Endothelial cell of umbilical vein (primary cell): ENCODE data around the gene DIDO1. TPM values are rescaled to one million over a fixed set of nuclear protein-coding genes. Genes with fewer than 3 reads are reported as not detected.

Experiments used
- BruUV-seq: library from RNA; stranded (reverse); fragments of 400-500 nt; replicated peaks from 2 replicates; lab custom pipeline; 2021; lab: Mats Ljungman, UMichigan
- CTCF ChIA-PET: fragments of 300-600, 350-600 bp; sonication (Branson Sonifier 250); formaldehyde crosslinking; loops from one replicate; lab custom pipeline; 2021; ENCODE audit warnings: antibody characterized with exemption, inconsistent platforms; lab: Charles Lee
- POLR2A ChIA-PET: fragments of 300-600, 350-600 bp; sonication (Branson Sonifier 250); formaldehyde crosslinking; loops from one replicate; lab custom pipeline; 2021; ENCODE audit warnings: antibody characterized with exemption, inconsistent platforms; lab: Charles Lee
- DNase-seq: peaks from one replicate; pipeline ENCODE4 v3.0.0-alpha.2; 2011; ENCODE audit warnings: low read depth, low spot score
- FAIRE-seq: peaks from 2 replicates; lab custom pipeline; 2011; peaks lifted over from hg19 to GRCh38; lab: Jason Lieb, UNC
- H2AFZ ChIP-seq: 2 replicates; pipeline ENCODE4 v1.6.0; 2012; ENCODE audit warnings: low read depth, low read length, control low read depth, inconsistent platforms
- H3K27ac ChIP-seq: 2 replicates; pipeline ENCODE4 v1.5.1; 2011; ENCODE audit warnings: low read depth, mild to moderate bottlenecking, control low read depth, low read length, moderate library complexity; ENCODE audit not compliant: insufficient read depth
- H3K27me3 ChIP-seq, 2 experiments: 2 replicates each; pipeline versions ENCODE4 v1.6.0 to v1.6.1; 2011; ENCODE audit warnings: low read length in 2 of 2, mixed read lengths in 1 of 2; ENCODE audit not compliant: control insufficient read depth in 2 of 2, insufficient read depth in 2 of 2
- H3K36me3 ChIP-seq, 2 experiments: 2 replicates in 1 of 2; 3 replicates in 1 of 2; pipeline ENCODE4 v1.5.1; 2011; ENCODE audit warnings: low read length in 2 of 2, mild to moderate bottlenecking in 1 of 2, moderate library complexity in 1 of 2; ENCODE audit not compliant: control insufficient read depth in 2 of 2, insufficient read depth in 2 of 2; ENCODE audit errors: extremely low read depth in 1 of 2
- H3K4me1 ChIP-seq: 3 replicates; pipeline ENCODE4 v1.5.1; 2011; ENCODE audit warnings: mild to moderate bottlenecking, low read length; ENCODE audit not compliant: control insufficient read depth, insufficient read depth; ENCODE audit errors: extremely low read depth
- H3K4me2 ChIP-seq: 2 replicates; pipeline ENCODE4 v1.6.1; 2011; ENCODE audit warnings: low read length, control low read depth, mixed read lengths; ENCODE audit not compliant: insufficient read depth
- H3K4me3 ChIP-seq, 3 experiments: fragments of 200-600 bp in 1 of 3; sonication (generic), shearing (Covaris generic) in 1 of 3; replicated peaks in 1 of 3; 2 replicates each; pipeline ENCODE4 v1.5.1; 2011 to 2016; ENCODE audit warnings: control low read depth in 3 of 3, low read length in 3 of 3, mild to moderate bottlenecking in 2 of 3, inconsistent platforms in 1 of 3, low read depth in 1 of 3, moderate library complexity in 1 of 3; ENCODE audit not compliant: insufficient read depth in 1 of 3
- H3K79me2 ChIP-seq: 2 replicates; pipeline ENCODE4 v1.6.0; 2012; ENCODE audit warnings: low read length, inconsistent platforms; ENCODE audit not compliant: control insufficient read depth, insufficient read depth
- H3K9ac ChIP-seq: replicated peaks from 2 replicates; pipeline ENCODE3; 2011; ENCODE audit warnings: low read length, control low read depth; ENCODE audit not compliant: insufficient read depth; ENCODE audit errors: extremely low read depth
- H3K9me1 ChIP-seq: replicated peaks from 3 replicates; pipeline ENCODE4 v1.6.0; 2011; ENCODE audit warnings: mild to moderate bottlenecking, low read length; ENCODE audit not compliant: control insufficient read depth, insufficient read depth; ENCODE audit errors: extremely low read depth
- H3K9me3 ChIP-seq: replicated peaks from 2 replicates; pipeline ENCODE4 v1.5.1; 2012; ENCODE audit warnings: low read length, inconsistent platforms; ENCODE audit not compliant: control insufficient read depth, insufficient read depth
- H4K20me1 ChIP-seq: replicated peaks from 2 replicates; pipeline ENCODE3; 2011; ENCODE audit warnings: mild to moderate bottlenecking, low read length; ENCODE audit not compliant: control insufficient read depth, insufficient read depth; ENCODE audit errors: extremely low read depth
- CTCF ChIP-seq, 2 donors: IDR thresholded peaks; 1 replicate in 1 of 2; 2 replicates in 1 of 2; pipeline ENCODE4 v1.5.1; 2011; ENCODE audit warnings: low read length in 2 of 2, mild to moderate bottlenecking in 2 of 2, moderate library complexity in 2 of 2, control low read depth in 1 of 2, inconsistent platforms in 1 of 2, low read depth in 1 of 2; ENCODE audit not compliant: insufficient read depth in 1 of 2; ENCODE audit errors: extremely low read depth in 1 of 2
- EZH2 ChIP-seq: IDR thresholded peaks from 2 replicates; pipeline ENCODE4 v1.6.1; 2012; ENCODE audit warnings: borderline replicate concordance, low read depth, mild to moderate bottlenecking, moderate library complexity, low read length, inconsistent platforms; ENCODE audit not compliant: severe bottlenecking
- FOS ChIP-seq: IDR thresholded peaks from 2 replicates; pipeline ENCODE4 v1.6.1; 2011; ENCODE audit warnings: mild to moderate bottlenecking, low read length, moderate library complexity, borderline replicate concordance; ENCODE audit not compliant: insufficient read depth
- GATA2 ChIP-seq: IDR thresholded peaks from 2 replicates; pipeline ENCODE4 v1.7.0; 2011; ENCODE audit warnings: low read depth, mild to moderate bottlenecking, moderate library complexity, mixed read lengths, low read length; ENCODE audit not compliant: insufficient read length, insufficient read depth
- JUN ChIP-seq: IDR thresholded peaks from 2 replicates; pipeline ENCODE4 v1.6.1; 2011; ENCODE audit warnings: borderline replicate concordance, low read depth; ENCODE audit not compliant: insufficient read length, insufficient read depth
- MAX ChIP-seq: IDR thresholded peaks from 2 replicates; pipeline ENCODE4 v1.6.1; 2011; ENCODE audit not compliant: insufficient read depth, insufficient read length
- MYC ChIP-seq: IDR thresholded peaks from one replicate; pipeline ENCODE4 v1.6.1; 2011; ENCODE audit warnings: mild to moderate bottlenecking, low read depth, low read length
- POLR2A ChIP-seq: IDR thresholded peaks from 2 replicates; pipeline ENCODE4 v1.6.1; 2012; ENCODE audit warnings: low read depth, mild to moderate bottlenecking, control low read depth, low read length
- POLR2AphosphoS5 ChIP-seq: IDR thresholded peaks from 2 replicates; pipeline ENCODE4 v1.6.1; 2012; ENCODE audit warnings: low read depth, mild to moderate bottlenecking, control low read depth, low read length, moderate library complexity; ENCODE audit not compliant: insufficient read depth
- dilution Hi-C: fragments of 300-500 bp; cut with MboI; formaldehyde crosslinking; loops from one replicate; pipeline ENCODE4 v1.15.0; 2019; ENCODE audit warnings: low sequenced_read_pairs; ENCODE audit not compliant: extremely low pct_ligation_motif_present
- intact Hi-C: fragments of 100-400 bp; cut with micrococcal nuclease; formaldehyde crosslinking; loops from one replicate; pipeline ENCODE4 v1.10.0; 2022
- polyA plus RNA-seq, 4 experiments: library from polyadenylated mRNA; depleted of rRNA in 3 of 4; stranded (reverse) in 3 of 4; unstranded in 1 of 4; fragments of >200 nt; gene quantifications; 2 replicates each; pipeline versions ENCODE4 v1.2.1 to v1.2.3, GENCODE V29; 2011 to 2012; ENCODE audit warnings: missing spikeins in 1 of 4
- total RNA-seq: library from RNA; stranded (reverse); gene quantifications from 2 replicates; pipeline ENCODE4 v1.2.3, GENCODE V29; 2021

The DIDO1 gene
- total and polyA plus RNA-seq, 2 donors (not counting 3 experiments of a cell fraction or from before 2014, with no cell fraction given) = 22.1 to 51.2 TPM

- no peak for DNase-seq
- H3K36me3 ChIP-seq = no peaks in the 10 kb centered on the region
- peaks cover 16% of the 10 kb centered on the region for H3K4me1 ChIP-seq
- no peak for TF ChIP-seq POLR2A
- no peak for TF ChIP-seq EZH2
- no peak for TF ChIP-seq JUN
- TF ChIP-seq MAX = no peak
- no peak for TF ChIP-seq GATA2
- TF ChIP-seq POLR2AphosphoS5 = no peak
- no peak for TF ChIP-seq FOS
- no peak for TF ChIP-seq MYC
- no peak for TF ChIP-seq CTCF (IDR thresholded peaks at IDR 0.05; ENCODE audit: extremely low read depth in 1 of 2, insufficient read depth in 1 of 2, low read depth in 1 of 2, low read length in 2 of 2)
- CTCF ChIA-PET = interaction anchor here (0.6 to 1.0 kb wide), 2 partner anchors 9 to 15 kb away, joined by 3 read pairs; no protein-coding TSS in a partner anchor
- dilution Hi-C loops (no loop called here), intact Hi-C loops (no loop called here)
- no peak overlapping the region for H2AFZ ChIP-seq
- H3K4me3 ChIP-seq = no peak overlapping the region
- no peaks in the 10 kb centered on the region for H3K9me3 ChIP-seq
- H4K20me1 ChIP-seq = no peaks in the 10 kb centered on the region
- H3K4me2 ChIP-seq = no peak overlapping the region
- no peaks in the 10 kb centered on the region for H3K27me3 ChIP-seq
- no peak overlapping the region for H3K9ac ChIP-seq
- no peak for FAIRE-seq
- H3K9me1 ChIP-seq = no peaks in the 10 kb centered on the region
- no TSS peak for BruUV-seq
- POLR2A ChIA-PET = no interaction called here
- no peak overlapping the region for H3K27ac ChIP-seq
- H3K79me2 ChIP-seq = peaks cover 29% of the 10 kb centered on the region
Observed at GRCh38 chr20:62957136-62958117, 31.1 kb upstream of the DIDO1 start.
